ENCODE measurements around the gene ALAS1.

Gene ALAS1

GRCh38 chr3:52230889-52231499 is 33.0 kb downstream of the ALAS1 start:
- no peak for DNase-seq (ENCODE audit: low read depth)
- no peak overlapping the region for H3K4me3 ChIP-seq (ENCODE audit: low read depth, low read length)
- TF ChIP-seq CTCF (IDR thresholded peaks at IDR 0.05; ENCODE audit: low read depth, low read length, missing control alignments): no peak

- no peak overlapping the region for H3K4me3 ChIP-seq (ENCODE audit: low read depth, low read length)
- DNase-seq (ENCODE audit: low read depth): no peak
- peak; percentile 97 for TF ChIP-seq CTCF (IDR thresholded peaks at IDR 0.05; ENCODE audit: low read depth, low read length, missing control alignments)
These were observed 33.7 kb downstream of the ALAS1 start for GRCh38 chr3:52231502-52232278.

GRCh38 chr3:52232279-52233107 is 34.5 kb downstream of the ALAS1 start:
- no peak for TF ChIP-seq CTCF (IDR thresholded peaks at IDR 0.05; ENCODE audit: low read depth, low read length, missing control alignments)
- no peak overlapping the region for H3K4me3 ChIP-seq (ENCODE audit: low read depth, low read length)
- DNase-seq (ENCODE audit: low read depth): no peak

GRCh38 chr3:52233108-52233591 is 35.2 kb downstream of the ALAS1 start:
- no peak for DNase-seq (ENCODE audit: low read depth)
- H3K4me3 ChIP-seq (ENCODE audit: low read depth, low read length): no peak overlapping the region
- no peak for TF ChIP-seq CTCF (IDR thresholded peaks at IDR 0.05; ENCODE audit: low read depth, low read length, missing control alignments)

GRCh38 chr3:52233968-52234367 is 36.0 kb downstream of the ALAS1 start:
- DNase-seq (ENCODE audit: low read depth): no peak
- H3K4me3 ChIP-seq (ENCODE audit: low read depth, low read length): no peak overlapping the region
- TF ChIP-seq CTCF (IDR thresholded peaks at IDR 0.05; ENCODE audit: low read depth, low read length, missing control alignments): no peak

- TF ChIP-seq CTCF (IDR thresholded peaks at IDR 0.05; ENCODE audit: low read depth, low read length, missing control alignments): no peak
- DNase-seq (ENCODE audit: low read depth): no peak
- H3K4me3 ChIP-seq (ENCODE audit: low read depth, low read length): no peak overlapping the region
These were observed 36.8 kb downstream of the ALAS1 start for GRCh38 chr3:52234516-52235447.

Measured in GM12864 (cell line).